ENCODE data around the gene CERKL.

CERKL gene

GRCh38 chr2:181677912-181678586 is 21.1 kb upstream of the CERKL start:
- no peak for FAIRE-seq

GRCh38 chr2:181675254-181675653 is 18.3 kb upstream of the CERKL start:
- no peak for FAIRE-seq

- FAIRE-seq = no peak
Measured at GRCh38 chr2:181674461-181674860, 17.6 kb upstream of the CERKL start.

- no peak for FAIRE-seq
Measured at GRCh38 chr2:181673173-181673572, 16.3 kb upstream of the CERKL start.

- FAIRE-seq = no peak
Measured at GRCh38 chr2:181672255-181673008, 15.5 kb upstream of the CERKL start.

GRCh38 chr2:181670632-181671031 is 13.7 kb upstream of the CERKL start:
- no peak for FAIRE-seq

GRCh38 chr2:181667234-181667633 is 10.3 kb upstream of the CERKL start:
- FAIRE-seq = no peak

- FAIRE-seq = no peak
Measured at GRCh38 chr2:181662287-181662686, 5.4 kb upstream of the CERKL start.

- FAIRE-seq = no peak
Measured at GRCh38 chr2:181660181-181660580, 3.3 kb upstream of the CERKL start.

- no peak for FAIRE-seq
Measured at GRCh38 chr2:181658444-181658843, 1.5 kb upstream of the CERKL start.

- no peak for FAIRE-seq
Measured at GRCh38 chr2:181657379-181657778, 474 bp upstream of the CERKL start.

GRCh38 chr2:181655519-181655918 is 1.4 kb downstream of the CERKL start:
- no peak for FAIRE-seq

- FAIRE-seq = no peak
Measured at GRCh38 chr2:181649436-181649979, 7.4 kb downstream of the CERKL start.

- no peak for FAIRE-seq
Measured at GRCh38 chr2:181648478-181649155, 8.3 kb downstream of the CERKL start.

- no peak for FAIRE-seq
Measured at GRCh38 chr2:181646415-181646987, 10.4 kb downstream of the CERKL start.

GRCh38 chr2:181643151-181643550 is 13.8 kb downstream of the CERKL start:
- no peak for FAIRE-seq

- FAIRE-seq = no peak
Measured at GRCh38 chr2:181642086-181642485, 14.8 kb downstream of the CERKL start.

- FAIRE-seq = no peak
Measured at GRCh38 chr2:181639686-181640085, 17.2 kb downstream of the CERKL start.

GRCh38 chr2:181632733-181633401 is 24.0 kb downstream of the CERKL start:
- no peak for FAIRE-seq

- FAIRE-seq = no peak
Measured at GRCh38 chr2:181628590-181629585, 28.0 kb downstream of the CERKL start.

- FAIRE-seq = no peak
Measured at GRCh38 chr2:181627545-181627944, 29.4 kb downstream of the CERKL start.

All from TTC549 (cell line).